Endothelial cell of hepatic sinusoid (primary cell): Measurements from ENCODE around the gene LZTS2.
"Not testable (repeated sequence)": the region's sequence is repeated elsewhere in the genome, so short reads cannot be mapped to it uniquely, and the experiment has no call there.

Source experiments
- in situ Hi-C: cut with HindIII; loops from 2 replicates; pipeline ENCODE4 v1.10.0; 2017; ENCODE audit warnings: low sequenced_read_pairs

The LZTS2 gene

GRCh38 chr10:100999742-101000126, at the start of gene LZTS2:
TSS of gene LZTS2 (plus strand) at chr10:100999808. CDS start at chr10:101002539, 2,731 bp downstream.
- in situ Hi-C loops, result loop anchor here (5.0 kb wide), 1 partner anchor 33 kb away; the partner anchor contains the start of genes PDZD7 and SFXN3

- in situ Hi-C loops, result no loop called here
Measured at GRCh38 chr10:100960251-100960650, 39.4 kb upstream of the LZTS2 start.

GRCh38 chr10:100962351-100963080, 37.1 kb upstream of the LZTS2 start:
- in situ Hi-C loops, result no loop called here

- in situ Hi-C loops, result no loop called here
Measured at GRCh38 chr10:100963826-100964225, 35.8 kb upstream of the LZTS2 start.

- in situ Hi-C loops, result no loop called here
Measured at GRCh38 chr10:100965820-100966219, 33.8 kb upstream of the LZTS2 start.

GRCh38 chr10:100966887-100967286, 32.7 kb upstream of the LZTS2 start:
- in situ Hi-C loops, result no loop called here

- in situ Hi-C loops, result no loop called here
Measured at GRCh38 chr10:100967332-100967731, 32.3 kb upstream of the LZTS2 start.

- in situ Hi-C loops, result no loop called here
Measured at GRCh38 chr10:100968062-100968736, 31.4 kb upstream of the LZTS2 start.

- in situ Hi-C loops, result no loop called here
Measured at GRCh38 chr10:100968863-100969186, 30.8 kb upstream of the LZTS2 start.

GRCh38 chr10:100969187-100970075, 30.2 kb upstream of the LZTS2 start, which contains the start of gene SEMA4G:
TSS of gene SEMA4G (plus strand) at chr10:100969504. CDS start at chr10:100972913, 3,409 bp downstream.
- in situ Hi-C loops, result no loop called here

GRCh38 chr10:100970076-100970913, 29.3 kb upstream of the LZTS2 start:
- in situ Hi-C loops, result no loop called here

- in situ Hi-C loops, result no loop called here
Measured at GRCh38 chr10:100970914-100971811, 28.4 kb upstream of the LZTS2 start.

- in situ Hi-C loops, result no loop called here
Measured at GRCh38 chr10:100972115-100972903, 27.3 kb upstream of the LZTS2 start.

GRCh38 chr10:100972904-100973535, 26.6 kb upstream of the LZTS2 start:
- in situ Hi-C loops, result no loop called here

GRCh38 chr10:100975397-100975796, 24.2 kb upstream of the LZTS2 start:
- in situ Hi-C loops, result not testable (repeated sequence)

GRCh38 chr10:100976906-100977305, 22.7 kb upstream of the LZTS2 start:
- in situ Hi-C loops, result no loop called here

- in situ Hi-C loops, result no loop called here
Measured at GRCh38 chr10:100977436-100977835, 22.2 kb upstream of the LZTS2 start.
